Activated CD4-positive, CD25-positive, alpha-beta regulatory T cell treated with anti-CD3 and anti-CD28 coated beads, Interleukin-2, amount 50 U/mL, for 72 hours (primary cell): ENCODE measurements around the gene BTNL8.

Experiments
- DNase-seq: peaks from one replicate; pipeline ENCODE4 v3.0.0; 2021

Gene BTNL8

DNA sequence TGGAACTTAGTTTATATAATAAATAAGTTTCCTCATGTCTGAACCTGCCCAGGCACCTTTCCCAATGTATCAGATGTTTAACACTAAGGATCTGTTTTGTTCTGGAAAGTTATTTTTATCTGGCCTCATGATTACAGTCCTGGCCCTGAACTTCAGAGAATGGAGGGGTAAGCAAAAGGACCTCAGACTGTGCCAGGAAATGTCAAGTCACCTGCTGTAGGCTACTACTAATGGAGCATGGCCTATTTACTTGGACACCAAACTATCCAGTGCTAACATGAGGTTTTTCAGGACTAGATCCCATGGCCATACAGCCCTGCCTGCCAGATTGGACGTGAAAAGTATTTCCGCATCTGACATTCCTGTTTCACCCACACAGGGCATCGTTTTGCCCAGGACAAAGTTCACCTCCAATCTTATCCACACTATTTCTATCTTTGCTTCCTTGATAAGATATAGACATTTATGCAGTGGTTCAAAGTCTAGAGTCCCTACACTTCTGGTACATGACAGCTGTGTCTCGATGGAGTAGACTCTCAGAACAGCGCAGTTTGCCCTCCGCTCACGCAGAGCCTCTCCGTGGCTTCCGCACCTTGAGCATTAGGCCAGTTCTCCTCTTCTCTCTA, at the start of gene BTNL8:
Gene BTNL8, plus strand, starts transcription at position 539 of the 626 bp plus-strand sequence. CDS start 152 bp downstream, outside the sequence.
- no peak for DNase-seq

- no peak for DNase-seq
Measured at GRCh38 chr5:180849827-180850226, 49.1 kb upstream of the BTNL8 start.

DNA sequence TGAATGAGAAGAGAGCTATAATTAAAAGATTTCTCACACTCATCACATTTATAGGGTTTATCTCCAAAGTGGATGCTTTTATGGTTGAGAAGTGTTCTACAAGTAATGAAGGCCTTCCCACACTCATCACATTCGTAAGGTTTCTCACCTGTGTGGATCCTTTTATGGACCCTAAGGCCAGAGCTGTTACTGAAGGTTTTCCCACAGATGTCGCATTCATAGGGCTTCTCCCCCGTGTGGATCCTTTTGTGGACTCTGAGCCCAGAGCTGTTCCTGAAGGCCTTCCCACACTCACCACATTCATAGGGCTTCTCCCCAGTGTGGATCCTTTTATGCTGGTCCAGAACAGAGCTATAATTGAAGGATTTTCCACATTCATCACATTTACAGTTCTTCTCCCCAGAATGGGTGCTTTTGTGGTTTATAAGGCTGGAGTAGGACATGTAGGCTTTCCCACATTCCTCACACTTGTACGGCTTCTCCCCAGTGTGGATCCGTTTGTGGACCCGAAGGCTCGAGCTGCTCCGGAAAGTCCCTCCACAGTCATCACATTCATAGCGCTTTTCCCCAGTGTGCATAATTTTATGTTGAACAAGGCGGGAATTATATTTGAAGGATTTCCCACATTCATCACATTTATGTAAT, 48.4 kb upstream of the BTNL8 start:
- no peak for DNase-seq

DNA sequence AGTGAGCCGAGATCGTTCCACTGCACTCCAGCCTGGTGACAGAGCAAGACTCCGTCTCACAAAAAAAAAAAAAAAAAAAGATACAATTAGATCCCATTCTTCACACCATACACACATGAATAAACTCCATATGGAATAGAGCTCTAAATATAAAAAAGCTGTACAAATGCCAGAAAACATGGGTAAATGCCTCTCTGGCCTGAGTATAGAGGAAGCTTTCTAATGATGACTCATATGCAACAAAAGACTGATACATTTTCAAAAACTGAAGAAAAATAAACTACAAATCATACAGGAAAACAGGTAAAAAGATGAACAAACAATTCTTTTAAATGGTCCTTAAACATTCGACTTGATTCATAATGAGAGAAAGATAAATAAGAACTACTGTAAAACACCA, 46.5 kb upstream of the BTNL8 start:
- DNase-seq = no peak

DNA sequence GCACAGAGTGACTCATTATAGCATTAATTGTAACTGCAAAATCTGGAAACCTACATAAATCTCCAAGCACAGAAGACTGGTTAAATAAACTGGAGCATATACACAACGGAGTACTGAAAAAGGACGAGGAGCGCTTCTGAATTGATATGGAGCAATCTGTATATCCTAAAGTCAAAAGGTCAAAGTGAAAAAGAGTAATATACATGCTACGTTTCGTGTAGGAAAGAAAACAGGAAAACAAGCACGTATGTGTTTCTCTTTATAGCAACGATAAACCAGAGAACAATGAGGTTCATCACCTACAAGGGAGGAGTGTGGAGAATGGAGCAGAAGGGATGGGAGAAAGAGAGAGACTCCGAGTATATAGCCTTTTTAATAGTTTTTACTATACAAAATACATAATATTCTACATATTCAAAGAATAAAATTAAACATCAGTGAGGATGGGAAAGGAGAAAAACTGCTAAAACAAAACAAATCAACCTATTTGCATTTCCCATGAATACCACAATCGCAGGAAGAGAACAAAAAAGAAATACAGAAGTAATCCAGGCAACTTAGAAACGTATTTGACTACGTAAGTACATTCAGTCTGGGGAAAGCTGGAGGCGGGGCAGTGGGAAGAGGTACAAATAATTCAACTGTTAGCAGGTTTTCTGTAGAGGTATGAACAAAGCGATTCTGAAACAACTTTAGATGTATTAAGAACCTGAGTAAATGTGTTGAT, 45.7 kb upstream of the BTNL8 start:
- DNase-seq = no peak

- DNase-seq = no peak
Measured at GRCh38 chr5:180853848-180854176, 45.1 kb upstream of the BTNL8 start.

- DNase-seq = no peak
Measured at GRCh38 chr5:180858586-180858985, 40.4 kb upstream of the BTNL8 start.

DNA sequence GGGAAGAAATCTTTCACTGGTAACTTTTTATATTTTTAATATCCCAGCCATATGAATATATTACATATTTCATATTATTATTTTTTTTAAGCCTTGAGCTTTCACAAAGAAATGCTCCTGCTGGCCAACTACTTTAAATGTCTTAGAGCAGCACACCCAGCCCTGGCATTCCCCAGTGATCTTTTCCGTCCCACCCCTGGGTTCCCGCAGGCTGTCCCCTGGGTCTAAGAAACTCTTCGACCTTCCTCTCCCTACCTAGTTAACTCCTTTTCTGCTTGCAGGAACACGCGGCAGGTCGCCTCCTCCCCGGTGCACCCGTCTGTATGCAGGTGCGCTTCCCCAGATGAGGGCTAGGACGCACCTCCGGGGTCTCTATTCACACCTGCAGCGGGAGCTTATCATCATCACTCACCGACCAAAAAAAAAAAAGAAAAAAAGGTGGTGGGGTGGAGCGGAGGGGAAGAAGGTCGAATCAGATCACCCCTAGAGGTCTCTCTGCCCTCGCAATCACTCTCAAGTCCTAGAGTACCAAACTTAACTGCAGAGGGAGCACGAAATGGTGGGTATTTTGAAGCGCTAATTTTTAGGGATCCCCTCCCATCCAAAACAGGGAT, 38.6 kb upstream of the BTNL8 start:
- DNase-seq = no peak

DNA sequence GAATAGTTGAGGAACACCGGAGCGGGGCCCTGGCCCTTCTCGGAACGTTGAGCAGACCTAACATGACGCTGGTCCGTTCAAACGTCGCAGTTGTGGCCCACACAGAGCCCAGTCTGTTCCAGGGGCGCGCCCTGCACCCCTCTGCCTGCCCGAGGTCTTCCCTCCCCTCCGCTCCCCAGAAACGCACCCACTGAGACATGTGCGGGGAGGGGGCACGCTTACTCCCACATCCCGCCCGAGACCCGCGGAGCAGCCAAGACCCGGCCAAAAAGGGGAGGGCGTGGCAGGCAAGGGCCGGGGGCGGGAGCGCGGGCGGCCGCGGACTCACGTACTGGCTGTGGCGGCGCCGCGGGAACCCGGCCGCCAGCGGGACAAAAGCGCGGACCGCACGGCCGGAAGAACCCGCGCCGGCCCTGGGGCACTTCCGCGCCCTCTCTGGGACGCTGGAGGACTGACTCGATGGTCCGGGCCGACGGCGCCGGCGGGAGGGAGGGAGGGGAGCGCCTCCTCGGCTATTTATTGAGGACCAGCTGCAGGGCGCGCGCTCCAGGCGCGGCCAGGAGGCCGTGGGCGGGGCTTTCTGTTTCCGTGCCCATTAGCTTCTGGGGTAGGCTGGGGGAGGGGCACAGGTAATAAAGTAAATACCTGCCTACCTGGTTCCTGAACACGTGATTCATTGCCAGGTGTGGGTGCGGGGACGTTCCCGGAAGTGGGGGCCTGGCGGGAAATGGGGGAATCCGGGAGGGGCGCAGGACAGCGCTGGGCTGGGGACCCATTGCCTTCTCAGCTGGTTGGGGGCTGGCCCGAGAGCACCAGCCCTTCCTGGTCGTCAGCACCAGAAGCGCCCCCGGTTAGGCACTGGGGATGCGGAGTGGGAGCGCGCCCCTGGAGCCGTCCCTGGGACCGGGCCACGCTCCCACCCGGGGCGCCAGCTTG, 37.8 kb upstream of the BTNL8 start, which contains the start of gene ZFP62:
Gene ZFP62, minus strand, starts transcription at position 390 of the 936 bp plus-strand sequence. Its CDS starts 57 bp downstream, at position 333.
- peak; percentile 82 for DNase-seq

DNA sequence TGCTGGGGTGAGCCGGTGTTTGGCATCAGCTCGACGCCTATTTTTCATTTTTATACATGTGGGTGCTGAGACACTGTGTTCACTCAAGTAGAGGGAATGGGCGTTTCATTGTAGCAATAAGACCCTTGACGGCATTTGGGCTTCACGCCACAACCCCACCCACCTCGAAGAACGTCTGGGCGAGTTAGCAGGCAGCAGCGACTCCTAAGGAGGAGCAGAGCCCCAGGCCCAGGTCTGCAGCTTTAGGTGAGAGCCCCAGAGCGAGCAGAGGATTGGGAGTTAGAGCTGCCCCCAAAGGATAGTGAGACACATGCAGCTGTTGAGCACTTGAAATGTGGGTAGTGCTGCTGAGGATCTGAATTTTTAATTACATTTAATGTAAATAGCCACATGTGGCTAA, 36.3 kb upstream of the BTNL8 start:
- DNase-seq = no peak

GRCh38 chr5:180865981-180866695, 32.8 kb upstream of the BTNL8 start:
- no peak for DNase-seq

DNA sequence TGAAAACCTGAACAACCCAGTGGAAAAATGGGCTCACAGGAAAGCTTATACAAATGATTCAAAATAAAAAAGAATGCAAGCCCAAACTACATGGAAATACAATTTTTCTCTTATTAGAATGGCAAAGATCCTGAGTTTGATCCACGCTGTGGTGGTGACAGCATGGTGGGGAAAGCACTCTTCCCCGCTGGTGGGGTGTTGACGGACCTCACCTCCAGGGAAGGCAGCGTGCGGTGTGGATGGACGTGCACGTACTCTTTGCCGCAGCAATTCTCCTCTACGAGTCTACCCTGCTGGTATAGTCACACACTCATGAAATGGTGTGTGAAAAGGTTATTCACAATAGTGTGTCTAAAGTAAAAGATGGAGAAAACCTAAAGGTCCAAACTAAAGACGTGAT, 32.0 kb upstream of the BTNL8 start:
- no peak for DNase-seq

DNA sequence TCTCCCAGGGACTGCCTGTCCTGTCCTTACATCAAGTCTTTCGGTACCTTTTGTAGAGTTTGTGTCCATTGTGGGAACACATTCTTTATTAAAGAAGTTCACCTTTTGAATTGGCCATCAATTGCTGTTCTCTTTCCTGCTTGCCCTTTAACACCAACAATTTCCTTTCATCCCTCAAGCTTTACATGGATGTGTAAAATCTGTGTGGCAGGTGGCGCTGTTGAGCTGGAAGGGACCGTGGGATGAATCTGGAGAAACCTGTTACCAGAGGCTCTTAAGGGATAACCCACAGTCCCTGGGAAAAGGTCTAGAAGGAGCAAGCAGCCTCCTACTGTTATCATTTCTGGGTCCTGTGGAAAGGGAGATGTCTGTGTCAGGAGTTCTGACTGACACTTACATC, 30.0 kb upstream of the BTNL8 start:
- DNase-seq = peak; percentile 69

DNA sequence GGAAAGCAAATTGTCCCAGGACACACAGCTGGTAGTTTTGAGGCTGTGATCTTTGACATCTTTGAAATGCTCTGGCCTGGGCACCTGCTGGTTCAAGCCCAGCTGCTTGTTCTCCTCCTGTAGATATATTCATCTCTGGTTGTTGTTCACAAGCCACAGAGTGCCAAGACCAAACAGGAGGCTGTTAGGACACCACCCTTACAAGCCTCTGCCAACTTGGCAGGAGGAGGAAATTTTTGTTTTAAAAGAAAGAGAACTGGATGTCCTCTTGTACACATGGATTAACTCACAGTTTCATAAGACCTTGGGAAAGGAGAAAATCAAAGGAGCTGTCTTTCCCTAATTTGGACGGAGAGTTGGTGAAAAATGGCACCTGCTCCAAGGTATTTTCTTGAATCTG, 29.4 kb upstream of the BTNL8 start:
- no peak for DNase-seq

GRCh38 chr5:180870276-180871068, 28.5 kb upstream of the BTNL8 start:
- DNase-seq = no peak

DNA sequence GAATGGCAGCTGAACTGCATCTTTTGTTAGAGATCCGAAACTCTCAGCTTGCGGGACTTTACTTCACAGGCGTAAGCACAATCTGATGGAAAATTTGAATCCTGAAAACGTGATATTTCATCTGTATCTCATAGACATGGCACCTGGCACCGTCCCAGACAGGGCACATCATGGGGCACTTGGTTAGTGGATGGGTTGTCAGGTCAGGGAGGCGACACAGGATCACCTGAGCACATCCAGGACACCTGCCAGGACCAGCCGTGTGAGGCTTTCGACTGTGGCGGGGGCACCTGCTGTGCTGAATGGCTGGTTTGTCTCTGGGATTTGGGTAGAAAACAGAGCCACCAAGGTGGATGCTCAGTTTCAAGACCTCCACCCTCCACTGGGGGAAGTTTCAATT, 26.5 kb upstream of the BTNL8 start:
- no peak for DNase-seq

DNA sequence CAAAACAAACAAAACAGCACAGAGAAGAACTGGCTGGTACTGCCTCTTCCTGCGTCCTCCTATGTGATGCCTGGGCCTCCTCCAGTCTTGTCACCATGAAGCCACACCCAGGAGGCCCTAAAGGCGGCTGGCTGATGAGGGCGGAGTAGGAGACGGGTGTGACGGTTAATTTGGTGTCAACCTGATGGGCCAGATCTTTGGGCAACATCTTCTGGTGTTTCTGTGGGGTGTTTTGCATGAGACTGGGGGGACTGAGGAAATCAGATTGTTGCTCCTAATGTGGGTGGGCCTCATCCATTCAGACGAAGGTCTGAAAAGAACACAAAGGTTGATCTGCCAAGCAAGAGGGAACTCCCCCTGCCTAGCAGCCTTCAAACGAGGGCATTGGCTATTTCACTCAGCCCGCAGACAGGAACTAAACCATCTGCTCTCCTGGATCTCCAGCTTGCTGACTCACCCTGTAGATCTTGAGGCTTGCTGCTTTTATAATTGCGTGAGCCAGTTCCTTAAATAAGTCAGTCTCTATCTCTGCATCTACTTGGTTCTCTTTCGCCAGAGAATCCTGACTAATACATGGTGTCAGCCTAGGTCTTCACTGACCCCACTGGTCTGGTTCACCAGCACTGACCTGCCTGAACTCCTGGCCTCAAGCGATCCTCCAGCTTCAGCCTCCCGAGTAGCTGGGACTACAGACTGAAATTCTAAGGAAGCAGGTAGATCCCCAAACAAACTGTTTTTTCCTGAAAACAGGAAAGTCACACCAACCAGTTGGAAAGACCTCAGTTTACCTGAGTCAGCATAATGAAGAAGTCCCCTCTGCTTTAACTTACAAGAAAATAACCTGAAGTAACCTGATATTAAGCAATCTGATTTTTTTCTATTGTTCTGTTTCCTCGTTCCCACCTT, 25.1 kb upstream of the BTNL8 start:
- no peak for DNase-seq

- DNase-seq = no peak
Measured at GRCh38 chr5:180874804-180875582, 24.0 kb upstream of the BTNL8 start.

- no peak for DNase-seq
Measured at GRCh38 chr5:180875860-180876426, 23.0 kb upstream of the BTNL8 start.
